Pulmonary artery endothelial cell (primary cell): ENCODE results near the gene DGKA. TPM values are rescaled to one million over a fixed set of nuclear protein-coding genes. Genes with fewer than 3 reads are reported as not detected.

ENCODE experiments used
- DNase-seq: peaks from one replicate; pipeline ENCODE4 v3.0.0-alpha.2; 2011; ENCODE audit warnings: low read depth, low spot score
- total RNA-seq: library from RNA; depleted of rRNA; stranded (reverse); fragments of >200 nt; gene quantifications from 2 replicates; pipeline ENCODE4 v1.2.3, GENCODE V29; 2014

Gene DGKA
- total RNA-seq, 1 donor from 2014 or later = 36.0 TPM

DNA sequence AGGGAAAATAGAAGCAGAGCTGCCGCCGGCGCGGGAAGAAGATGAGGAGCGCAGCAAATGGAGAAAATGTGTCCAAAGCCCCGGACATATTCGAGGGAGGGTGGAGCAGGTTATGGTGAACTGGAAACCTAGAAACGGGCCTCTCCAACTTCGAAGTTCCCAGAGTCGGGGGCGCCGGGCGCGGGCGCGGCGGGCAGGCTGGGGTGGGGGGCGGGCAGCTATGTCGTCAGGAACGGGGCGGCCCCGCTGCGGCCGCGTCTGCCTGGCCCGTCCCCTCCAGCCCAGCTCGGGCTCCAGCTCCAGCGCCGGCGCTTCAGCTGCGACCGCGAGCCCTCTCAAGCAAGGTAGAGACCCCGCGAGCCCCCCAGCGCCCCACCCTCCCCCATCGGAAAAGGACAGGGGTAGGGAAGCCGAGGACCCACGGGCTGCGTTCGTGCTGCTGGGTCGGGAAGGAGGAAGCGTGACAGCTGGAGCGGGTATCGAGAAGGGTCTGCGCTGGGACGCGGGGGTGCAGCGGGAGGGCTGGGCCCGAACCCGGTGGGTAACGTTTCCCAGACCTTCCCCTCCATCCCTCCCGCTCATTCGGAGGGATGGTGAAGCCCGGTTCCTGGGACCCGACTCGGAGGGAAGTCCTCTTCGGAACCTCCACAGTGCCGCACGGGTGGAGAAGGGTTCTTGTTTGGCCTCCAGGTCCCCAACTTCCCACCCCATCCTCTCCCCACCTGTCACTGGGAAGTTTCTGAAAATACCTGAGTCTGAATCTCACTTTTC is 1.0 kb downstream of the DGKA start:
- no peak for DNase-seq

DNA sequence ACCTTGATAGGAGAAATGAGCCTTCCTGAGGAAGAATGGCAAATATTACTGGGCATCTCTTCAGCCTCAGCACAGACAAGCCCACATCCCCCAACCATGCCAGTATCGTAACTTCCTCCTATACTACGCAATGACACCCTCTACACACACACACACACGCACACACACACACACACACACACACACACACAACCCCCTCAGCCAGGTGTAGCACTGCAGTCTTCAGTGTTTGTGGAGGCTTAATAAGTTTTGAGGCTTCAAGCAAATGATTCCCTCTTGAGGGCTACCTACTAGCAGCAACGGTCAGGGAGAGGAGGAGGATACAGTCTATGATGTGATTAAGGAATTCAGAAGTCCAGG is 1.6 kb downstream of the DGKA start:
- DNase-seq = no peak

DNA sequence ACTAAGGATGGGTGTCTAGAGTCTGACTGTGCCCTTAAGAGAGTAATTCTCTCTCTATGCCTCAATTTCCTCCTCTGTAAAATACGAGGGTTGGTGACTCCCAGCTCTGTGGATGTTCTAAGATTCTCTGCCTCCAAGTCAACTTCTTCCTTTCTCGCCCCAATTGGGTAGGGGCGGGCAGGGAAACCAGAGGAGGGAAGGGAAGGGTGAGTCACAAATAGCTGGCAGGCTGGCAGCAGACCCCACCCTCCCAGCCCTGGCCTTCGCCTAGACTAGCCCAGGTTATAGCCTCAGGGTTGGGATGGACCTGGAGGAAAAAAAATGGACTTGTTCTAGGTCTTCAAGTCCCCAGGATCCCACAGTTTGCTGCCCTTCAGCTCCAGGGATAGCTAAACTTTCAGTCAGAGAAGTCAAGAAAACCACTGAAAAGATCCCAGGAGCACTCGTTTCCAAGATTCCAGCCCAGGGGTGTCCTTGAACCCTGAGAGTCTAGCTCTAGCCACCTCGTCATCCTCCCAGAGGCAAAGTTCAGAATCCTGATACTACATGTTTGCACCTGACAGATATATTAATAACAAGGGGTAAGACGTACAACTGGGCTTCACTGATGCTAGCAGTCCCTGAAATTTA is 2.3 kb downstream of the DGKA start:
- DNase-seq = no peak

DNA sequence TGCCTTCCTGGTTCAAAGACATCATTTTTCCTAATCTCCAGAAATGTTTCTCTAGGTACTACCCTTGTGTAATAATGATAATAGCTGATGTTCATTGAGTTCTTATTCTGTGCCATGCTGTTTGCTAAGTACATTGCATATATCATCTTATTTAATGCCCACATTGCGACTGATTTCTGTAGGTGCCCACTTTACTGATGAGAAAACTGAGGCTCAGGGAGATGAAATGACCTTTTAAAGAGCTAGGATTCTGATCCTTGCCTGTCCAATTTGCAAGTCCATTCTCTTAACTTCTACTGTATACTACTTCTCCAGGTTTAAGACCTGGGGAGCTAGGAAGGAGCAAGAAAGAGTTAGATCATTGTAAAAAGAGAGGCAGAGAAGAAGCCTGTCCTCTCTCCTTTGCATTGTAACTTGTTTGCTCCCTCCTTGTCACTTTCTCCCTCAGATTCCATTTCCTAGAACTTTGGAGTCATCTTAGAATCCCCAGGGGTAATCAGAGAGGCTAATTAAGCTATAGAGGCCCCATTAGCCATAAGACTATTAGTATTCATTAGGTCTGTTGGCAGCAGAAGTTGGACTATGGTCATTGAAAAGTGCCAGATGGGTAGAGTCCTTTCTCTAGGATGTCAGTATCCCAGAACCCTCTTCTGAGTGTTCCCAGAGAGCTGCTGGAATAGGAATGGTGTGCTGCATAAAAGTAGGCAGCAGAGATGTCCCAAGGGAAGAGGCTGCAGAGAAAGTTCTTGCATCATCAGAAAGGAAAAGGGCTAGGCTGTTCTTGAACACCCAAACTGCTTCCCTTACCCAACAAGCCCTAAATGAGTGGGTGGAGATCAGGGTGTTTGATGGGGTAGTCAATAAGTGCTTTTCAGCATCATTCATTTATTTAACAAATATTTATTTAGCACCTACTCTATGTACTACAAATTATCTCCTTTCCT is 3.1 kb downstream of the DGKA start:
- no peak for DNase-seq

DNA sequence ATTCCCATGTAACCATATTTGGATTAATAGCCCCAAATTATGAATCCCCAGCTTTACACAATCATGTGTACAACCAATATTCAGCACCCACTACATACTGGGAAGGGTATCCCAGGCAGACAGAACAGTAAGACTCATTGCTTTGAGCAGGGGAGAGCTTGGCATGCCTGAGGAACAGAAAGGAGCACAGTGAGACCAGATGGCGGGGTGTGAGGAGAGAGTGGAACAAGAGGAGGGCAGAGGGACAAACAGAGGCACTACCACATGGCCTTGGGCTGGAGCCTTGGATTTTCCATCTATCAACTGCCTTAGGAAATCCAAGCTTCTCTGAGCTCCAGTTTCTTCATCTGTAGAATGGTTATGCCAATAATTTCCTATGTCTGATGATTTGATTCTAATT is 3.8 kb downstream of the DGKA start:
- no peak for DNase-seq

DNA sequence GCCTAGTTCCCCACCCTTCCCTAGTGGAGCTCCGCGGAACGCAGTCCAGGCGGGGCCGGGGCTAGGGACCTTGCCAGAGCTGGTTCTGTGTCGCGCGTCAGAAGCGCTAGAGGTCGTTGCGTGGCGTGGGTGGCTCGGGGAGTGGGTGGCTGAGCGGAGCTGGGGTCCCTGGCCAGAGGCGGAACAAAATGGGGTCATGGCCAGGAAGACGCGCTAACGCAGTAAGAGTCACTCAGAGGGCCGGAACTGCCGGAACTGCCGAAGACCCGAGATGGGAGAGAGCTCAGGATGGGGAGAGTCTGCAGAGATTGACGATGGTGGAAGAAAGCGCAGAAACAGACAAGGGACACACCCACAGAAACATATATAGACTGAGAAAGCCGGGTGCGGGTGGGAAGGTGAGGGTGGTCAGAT is 4.8 kb downstream of the DGKA start:
- no peak for DNase-seq

DNA sequence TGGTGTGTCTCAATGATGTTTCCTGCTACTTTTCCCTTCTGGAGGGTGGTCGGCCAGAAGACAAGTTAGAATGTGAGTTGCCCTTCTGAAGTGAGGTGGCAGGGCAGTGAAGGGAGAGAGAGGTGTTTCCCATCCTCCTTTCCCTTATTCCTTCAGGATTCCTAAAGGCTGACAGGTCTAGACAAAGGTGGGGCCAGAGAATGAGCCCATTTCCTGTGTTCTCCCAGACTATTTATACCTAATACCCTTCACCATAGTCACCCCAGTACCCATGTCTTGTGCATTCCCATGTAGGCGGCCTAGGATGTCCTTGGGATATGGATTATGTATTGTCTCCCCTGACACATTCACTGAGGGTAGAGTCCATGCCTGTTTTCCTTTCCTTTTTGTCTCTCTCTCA is 7.0 kb downstream of the DGKA start:
- no peak for DNase-seq

DNA sequence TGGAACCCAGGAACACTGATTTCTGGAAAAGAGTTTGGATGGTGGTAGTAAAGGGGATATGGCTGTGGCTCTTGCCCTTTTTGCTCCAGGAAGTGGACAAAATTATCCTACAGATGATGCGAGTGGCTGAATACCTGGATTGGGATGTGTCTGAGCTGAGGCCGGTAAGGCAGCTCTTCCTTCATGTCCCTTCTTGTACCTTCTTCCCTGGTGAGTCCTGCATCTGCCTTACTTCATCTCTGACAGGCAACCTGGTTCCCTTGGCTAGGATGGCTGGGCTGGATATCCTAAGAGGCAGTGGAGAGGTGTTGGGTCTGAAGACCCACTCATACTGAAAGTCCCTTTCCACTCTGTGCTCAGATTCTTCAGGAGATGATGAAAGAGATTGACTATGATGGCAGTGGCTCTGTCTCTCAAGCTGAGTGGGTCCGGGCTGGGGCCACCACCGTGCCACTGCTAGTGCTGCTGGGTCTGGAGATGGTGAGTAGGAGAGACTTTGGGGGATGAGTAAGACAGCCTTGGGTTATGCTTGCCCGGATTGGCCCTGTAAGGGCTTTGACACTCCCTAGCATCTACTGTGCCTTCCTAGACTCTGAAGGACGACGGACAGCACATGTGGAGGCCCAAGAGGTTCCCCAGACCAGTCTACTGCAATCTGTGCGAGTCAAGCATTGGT is 8.0 kb downstream of the DGKA start:
- no peak for DNase-seq

DNA sequence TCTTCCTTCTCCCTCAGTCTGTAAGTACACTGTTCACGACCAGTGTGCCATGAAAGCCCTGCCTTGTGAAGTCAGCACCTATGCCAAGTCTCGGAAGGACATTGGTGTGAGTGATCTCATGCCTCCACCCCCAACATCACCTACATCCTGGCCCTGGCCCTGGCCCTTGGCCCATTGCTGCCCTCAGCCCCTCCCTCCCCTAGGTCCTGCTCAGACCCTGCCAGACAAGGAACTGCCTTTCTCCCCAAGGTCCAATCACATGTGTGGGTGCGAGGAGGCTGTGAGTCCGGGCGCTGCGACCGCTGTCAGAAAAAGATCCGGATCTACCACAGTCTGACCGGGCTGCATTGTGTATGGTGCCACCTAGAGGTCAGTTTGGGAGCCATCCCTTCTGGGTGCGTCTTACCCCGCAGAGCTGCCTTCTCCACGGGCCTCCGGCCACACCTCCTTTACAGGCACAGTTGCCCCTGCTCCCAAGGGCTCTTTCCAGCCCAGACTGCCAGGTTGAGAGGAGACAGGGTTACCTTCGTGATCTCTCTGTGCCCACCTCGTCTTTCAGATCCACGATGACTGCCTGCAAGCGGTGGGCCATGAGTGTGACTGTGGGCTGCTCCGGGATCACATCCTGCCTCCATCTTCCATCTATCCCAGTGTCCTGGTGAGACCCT is 9.2 kb downstream of the DGKA start:
- DNase-seq = no peak

DNA sequence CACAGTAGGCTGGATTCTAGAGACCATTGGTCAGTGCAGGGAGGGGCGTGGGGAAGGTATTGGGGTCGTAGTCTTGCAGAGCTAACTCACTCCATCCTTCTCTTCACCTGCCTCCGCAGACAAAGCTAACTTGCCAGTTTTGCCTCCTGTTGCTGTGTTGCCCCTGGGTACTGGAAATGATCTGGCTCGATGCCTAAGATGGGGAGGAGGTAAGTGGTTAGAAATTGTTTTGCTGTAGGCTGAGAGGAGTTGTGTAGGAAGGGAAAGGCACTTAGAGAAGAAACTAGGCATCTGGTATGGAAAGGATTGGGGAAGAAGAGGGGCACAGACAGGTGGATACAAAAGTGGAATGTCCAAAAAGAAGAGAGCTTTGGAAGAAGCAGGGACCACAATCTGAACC is 11.1 kb downstream of the DGKA start:
- DNase-seq = no peak

DNA sequence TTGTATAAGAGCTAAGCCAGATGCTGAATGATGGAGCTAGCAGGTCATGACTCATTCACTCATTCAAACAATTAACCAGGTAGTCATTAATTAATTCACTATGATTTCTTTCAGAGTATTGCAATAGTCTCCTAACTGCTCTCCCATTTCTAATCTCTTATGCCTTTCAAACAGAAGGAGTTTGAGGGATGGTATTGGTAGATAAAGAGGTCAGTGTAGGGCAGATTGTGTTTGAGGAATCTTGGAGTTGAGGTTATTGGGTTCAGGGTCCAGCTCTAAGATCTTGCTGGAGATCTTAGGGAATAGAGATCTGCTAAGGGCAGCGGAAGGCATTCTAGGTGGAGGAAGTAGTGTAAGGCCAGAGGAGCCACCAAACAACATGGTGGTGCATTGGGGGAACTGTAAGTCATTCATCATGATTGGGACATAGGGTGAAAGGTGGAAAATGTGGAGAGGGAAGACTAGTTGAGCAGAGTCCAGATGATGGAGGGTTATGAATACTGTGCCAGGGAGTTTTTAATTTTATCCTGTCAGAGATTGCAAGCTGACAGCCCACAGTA is 11.7 kb downstream of the DGKA start:
- DNase-seq = no peak

DNA sequence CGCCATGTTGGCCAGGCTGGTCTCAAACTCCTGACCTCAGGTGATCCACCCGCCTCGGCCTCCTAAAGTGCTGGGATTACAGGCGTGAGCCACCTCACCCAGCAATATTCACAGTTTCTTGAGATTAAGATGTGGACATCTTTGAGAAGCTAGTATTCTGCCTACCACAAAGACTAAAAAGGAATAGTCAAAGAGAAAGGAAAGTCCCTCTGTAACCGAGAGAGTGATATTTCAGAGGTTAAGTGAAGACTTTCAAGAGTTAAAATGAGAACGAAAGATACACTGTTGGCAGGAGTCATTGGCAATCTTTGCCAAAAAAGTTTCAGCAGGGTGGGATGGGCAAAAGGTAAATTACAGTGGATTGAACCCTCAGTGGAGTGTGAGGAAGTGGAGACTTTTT is 15.6 kb downstream of the DGKA start:
- DNase-seq = no peak

DNA sequence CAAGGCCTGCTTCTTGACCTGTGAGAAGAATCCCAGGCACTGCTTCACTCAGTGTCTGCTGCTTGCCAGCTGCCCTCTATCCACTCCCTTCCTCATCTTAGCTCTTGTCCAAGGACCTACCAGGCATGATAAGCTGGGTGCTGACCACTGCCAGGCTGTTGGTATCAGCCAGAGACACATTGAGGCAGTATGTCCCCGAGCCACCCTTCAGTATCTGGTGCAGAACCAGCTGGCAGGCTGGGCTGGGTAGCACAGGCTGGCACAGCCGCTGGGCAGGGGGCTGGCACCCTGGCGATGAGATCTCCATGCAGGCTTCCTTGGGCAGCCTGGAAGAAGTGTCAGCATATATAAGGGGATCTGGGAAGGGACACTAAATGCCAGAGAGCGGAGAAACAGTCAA is 24.4 kb downstream of the DGKA start:
- no peak for DNase-seq

DNA sequence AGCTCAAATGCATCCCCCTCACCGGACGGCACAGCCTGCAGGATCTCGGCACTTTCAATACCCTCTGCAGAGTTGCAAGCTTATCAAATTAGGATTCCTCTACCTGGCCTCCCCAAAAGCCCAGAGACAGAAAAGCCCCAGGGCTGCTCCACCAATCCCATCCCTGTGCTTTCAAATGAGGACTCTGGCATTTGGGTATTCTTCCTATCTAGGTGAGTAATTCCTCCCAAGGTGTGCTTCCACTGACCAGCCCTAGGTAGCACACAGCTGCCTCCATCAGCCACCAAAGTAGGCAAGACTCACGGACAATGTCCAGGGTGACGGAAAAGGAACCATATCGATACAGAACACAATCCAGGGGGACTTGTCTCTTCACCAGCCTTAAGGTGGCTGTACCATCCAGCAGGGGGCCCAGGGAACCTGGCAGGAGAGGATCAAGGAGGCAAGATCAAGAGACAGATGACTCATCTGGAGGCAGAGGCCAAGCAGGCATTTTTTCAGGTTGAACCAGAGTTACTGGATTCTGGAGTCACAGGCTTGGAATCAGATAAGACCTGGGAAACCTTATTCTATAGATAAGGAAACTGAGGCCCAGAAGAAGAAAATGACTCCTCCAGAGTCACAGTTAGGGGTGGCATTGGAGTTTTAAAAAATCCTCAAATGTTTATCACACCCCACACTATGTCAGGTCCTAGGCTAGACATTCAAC is 25.0 kb downstream of the DGKA start:
- no peak for DNase-seq

DNA sequence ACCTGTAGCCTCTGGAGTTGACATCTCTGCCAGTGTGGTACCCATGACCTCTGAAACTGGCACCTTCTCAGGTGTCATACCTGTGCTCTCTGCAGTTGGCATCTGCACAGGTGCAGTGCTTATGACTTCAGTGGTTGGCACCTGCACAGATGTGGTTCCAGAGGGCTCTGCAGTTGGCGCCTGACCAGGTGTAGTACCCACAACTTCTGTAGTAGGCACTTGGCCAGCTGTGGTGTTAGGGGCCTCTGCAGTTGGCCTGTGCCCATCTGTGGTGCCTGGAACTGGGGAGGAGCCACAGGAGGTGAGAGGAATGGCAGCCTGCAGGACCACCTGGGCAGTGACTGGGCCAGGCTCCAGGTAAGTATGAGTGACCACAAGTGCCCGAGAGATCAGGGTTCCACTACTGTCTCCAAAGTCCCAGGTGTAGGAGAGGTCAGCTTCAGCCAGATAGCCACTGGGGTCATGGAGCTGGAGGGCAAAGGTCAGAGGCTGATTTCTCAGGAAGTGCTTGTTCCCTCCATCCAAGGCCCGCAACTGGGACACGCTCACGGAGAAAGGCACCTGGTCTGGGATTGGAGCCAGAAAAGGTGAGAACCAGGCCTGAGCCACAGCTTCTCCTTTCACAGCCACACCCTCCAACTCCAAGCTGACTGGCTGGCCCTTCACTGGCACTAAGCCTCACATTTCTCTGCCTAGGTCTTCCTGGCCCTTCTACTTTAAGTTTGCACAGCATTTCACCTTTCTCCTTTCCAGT is 26.3 kb downstream of the DGKA start:
- DNase-seq = no peak

DNA sequence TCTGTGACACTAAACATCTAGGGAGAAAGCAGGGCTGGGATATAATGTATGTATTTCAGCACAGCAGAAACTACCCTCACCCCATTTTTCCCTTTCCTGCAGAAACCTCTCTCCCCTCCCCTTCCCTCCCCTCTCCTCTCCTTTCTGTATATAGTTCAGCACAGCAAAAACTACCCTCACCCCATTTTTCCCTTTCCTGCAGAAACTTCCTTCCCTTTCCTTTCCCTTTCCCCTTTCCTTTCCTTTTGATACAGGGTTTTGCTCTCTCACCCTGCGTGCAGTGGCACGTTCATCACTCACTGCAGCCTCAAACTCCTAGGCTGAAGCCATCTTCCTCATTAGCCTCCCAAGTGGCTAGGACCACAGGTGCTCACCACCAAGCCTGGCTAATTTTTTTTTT is 32.8 kb downstream of the DGKA start:
- no peak for DNase-seq

DNA sequence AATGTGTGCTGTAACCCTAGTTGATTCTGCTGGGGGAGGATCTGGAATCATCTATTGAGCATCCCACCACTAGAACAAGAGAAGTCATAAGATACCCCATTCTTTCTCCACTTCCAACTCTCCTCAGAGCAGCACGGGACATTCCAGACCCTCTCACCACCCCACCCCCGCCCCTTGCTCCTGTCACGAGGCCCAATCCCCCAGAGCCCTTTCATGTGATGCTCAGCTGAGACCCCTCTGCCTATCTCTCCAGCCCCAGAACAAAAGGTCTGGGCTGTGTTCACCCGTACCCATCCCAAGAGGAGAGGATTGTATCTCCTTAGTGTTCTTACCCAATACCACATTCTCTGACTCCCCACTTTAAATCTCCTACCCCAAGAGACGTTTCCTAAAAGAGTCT is 34.3 kb downstream of the DGKA start:
- no peak for DNase-seq

DNA sequence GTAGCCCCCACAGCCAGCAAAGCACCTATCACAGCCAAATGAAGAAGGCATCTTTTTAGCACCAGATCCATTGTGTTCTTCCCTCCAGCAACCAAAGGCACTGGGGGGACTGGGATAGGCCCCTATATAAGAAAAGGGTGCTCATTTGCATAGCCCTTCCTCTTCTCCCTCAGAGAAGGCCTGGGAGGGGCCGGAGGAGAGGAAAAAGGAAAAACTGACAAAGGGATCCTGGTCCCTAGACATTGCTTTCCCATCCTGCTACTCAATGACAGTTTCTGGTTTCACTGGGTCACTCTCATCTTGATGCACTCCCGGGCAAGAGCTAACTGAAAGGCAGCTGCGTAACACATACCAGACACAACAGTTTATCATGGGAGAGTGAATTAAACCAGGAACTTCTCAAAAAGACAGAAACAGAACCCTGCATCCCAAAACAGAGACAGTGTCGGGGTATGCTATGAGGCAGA is 35.0 kb downstream of the DGKA start, which contains the start of gene PMEL:
PMEL (minus strand) TSS at position 102 of the 467 bp plus-strand sequence; CDS start at position 71, 31 bp downstream.
- DNase-seq = no peak
